ENCODE measurements around the gene TSPO2.

DNA sequence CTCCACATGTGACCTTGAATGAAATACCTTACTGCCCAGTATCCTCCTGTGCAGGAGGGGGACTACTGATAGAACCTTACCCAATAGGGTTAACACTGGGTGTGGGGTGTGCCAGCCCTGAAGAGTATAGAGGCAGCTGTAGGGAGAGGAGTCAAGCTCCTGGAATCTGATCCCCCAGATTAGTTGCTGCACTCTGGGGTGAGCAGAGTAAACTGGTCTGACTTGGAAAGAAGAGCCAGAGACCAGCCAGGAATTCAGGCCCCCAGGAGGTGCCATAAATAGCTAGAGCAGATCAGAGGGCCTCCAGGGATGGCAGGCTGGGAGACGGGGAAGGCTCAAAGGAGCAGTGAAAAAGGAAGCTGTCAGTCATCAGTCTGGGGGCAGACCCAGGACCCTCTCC is 7.3 kb downstream of the TSPO2 start:
- TF ChIP-seq, protein P1, sequence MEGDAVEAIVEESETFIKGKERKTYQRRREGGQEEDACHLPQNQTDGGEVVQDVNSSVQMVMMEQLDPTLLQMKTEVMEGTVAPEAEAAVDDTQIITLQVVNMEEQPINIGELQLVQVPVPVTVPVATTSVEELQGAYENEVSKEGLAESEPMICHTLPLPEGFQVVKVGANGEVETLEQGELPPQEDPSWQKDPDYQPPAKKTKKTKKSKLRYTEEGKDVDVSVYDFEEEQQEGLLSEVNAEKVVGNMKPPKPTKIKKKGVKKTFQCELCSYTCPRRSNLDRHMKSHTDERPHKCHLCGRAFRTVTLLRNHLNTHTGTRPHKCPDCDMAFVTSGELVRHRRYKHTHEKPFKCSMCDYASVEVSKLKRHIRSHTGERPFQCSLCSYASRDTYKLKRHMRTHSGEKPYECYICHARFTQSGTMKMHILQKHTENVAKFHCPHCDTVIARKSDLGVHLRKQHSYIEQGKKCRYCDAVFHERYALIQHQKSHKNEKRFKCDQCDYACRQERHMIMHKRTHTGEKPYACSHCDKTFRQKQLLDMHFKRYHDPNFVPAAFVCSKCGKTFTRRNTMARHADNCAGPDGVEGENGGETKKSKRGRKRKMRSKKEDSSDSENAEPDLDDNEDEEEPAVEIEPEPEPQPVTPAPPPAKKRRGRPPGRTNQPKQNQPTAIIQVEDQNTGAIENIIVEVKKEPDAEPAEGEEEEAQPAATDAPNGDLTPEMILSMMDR (IDR thresholded peaks at IDR 0.05; ENCODE audit: control extremely low read depth in 1 of 3, insufficient read depth in 1 of 3, low read depth in 1 of 3, low read length in 3 of 3) = no peak
- no peak for TF ChIP-seq POLR2A (IDR thresholded peaks at IDR 0.05; ENCODE audit: control extremely low read depth in 1 of 2, low read depth in 2 of 2, low read length in 2 of 2)
- TF ChIP-seq POLR2AphosphoS5 (IDR thresholded peaks at IDR 0.05; ENCODE audit: low read depth, low read length) = no peak
- no peak for TF ChIP-seq TAF1 (IDR thresholded peaks at IDR 0.05; ENCODE audit: low read depth, low read length)
- no peak for TF ChIP-seq USF2 (IDR thresholded peaks at IDR 0.05; ENCODE audit: low read length)
- TF ChIP-seq, protein P2, sequence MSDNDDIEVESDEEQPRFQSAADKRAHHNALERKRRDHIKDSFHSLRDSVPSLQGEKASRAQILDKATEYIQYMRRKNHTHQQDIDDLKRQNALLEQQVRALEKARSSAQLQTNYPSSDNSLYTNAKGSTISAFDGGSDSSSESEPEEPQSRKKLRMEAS (IDR thresholded peaks at IDR 0.05) = no peak
- TF ChIP-seq CBX8 (IDR thresholded peaks at IDR 0.05; ENCODE audit: borderline replicate concordance, low read depth, low read length) = no peak
- TF ChIP-seq CHD2 (IDR thresholded peaks at IDR 0.05; ENCODE audit: low read length) = no peak
- TF ChIP-seq, protein P3, sequence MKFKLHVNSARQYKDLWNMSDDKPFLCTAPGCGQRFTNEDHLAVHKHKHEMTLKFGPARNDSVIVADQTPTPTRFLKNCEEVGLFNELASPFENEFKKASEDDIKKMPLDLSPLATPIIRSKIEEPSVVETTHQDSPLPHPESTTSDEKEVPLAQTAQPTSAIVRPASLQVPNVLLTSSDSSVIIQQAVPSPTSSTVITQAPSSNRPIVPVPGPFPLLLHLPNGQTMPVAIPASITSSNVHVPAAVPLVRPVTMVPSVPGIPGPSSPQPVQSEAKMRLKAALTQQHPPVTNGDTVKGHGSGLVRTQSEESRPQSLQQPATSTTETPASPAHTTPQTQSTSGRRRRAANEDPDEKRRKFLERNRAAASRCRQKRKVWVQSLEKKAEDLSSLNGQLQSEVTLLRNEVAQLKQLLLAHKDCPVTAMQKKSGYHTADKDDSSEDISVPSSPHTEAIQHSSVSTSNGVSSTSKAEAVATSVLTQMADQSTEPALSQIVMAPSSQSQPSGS (IDR thresholded peaks at IDR 0.05; ENCODE audit: low read length) = no peak

Measured in H1 (cell line).